Activated naive CD4-positive, alpha-beta T cell treated with anti-CD3 and anti-CD28 coated beads for 36 hours (primary cell): ENCODE measurements around the gene TRAPPC6A. TPM values are rescaled to one million over a fixed set of nuclear protein-coding genes. Genes with fewer than 3 reads are reported as not detected.

Source experiments
- CTCF ChIA-PET: fragments of 350-600 bp; sonication (Branson Sonifier 250); formaldehyde crosslinking; loops from one replicate; lab custom pipeline; 2021; ENCODE audit warnings: antibody characterized with exemption; lab: Charles Lee
- DNase-seq: peaks from one replicate; pipeline ENCODE4 v3.0.0-alpha.2; 2020
- H3K27ac Mint-ChIP-seq: one replicate; pipeline ENCODE4 v1.8.0; 2021; ENCODE audit warnings: mild to moderate bottlenecking, mixed read lengths
- H3K27me3 Mint-ChIP-seq: one replicate; pipeline ENCODE4 v1.8.0; 2021; ENCODE audit warnings: low read depth, mixed read lengths
- H3K36me3 Mint-ChIP-seq: one replicate; pipeline ENCODE4 v1.8.0; 2021; ENCODE audit warnings: low read depth, mixed read lengths
- H3K4me1 Mint-ChIP-seq: one replicate; pipeline ENCODE4 v1.8.0; 2021; ENCODE audit warnings: low read depth, mixed read lengths
- H3K4me3 Mint-ChIP-seq: one replicate; pipeline ENCODE4 v1.8.0; 2021; ENCODE audit warnings: mild to moderate bottlenecking, moderate library complexity, mixed read lengths
- H3K9me3 Mint-ChIP-seq: one replicate; pipeline ENCODE4 v1.8.0; 2021; ENCODE audit warnings: mixed read lengths
- intact Hi-C: fragments of 100-400 bp; cut with micrococcal nuclease; formaldehyde crosslinking; loops from one replicate; pipeline ENCODE4 v1.15.1; 2023
- total RNA-seq, 2 experiments: library from RNA; stranded (reverse); gene quantifications; one replicate each; pipeline ENCODE4 v1.2.3, GENCODE V29; 2021

The TRAPPC6A gene
- total RNA-seq, 2 experiments from 2014 or later, result 28.1 to 28.4 TPM

- Mint-ChIP-seq H3K4me1 (no peaks in the 10 kb centered on the region), H3K4me3 (no peak overlapping the region), H3K27ac (no peak overlapping the region), H3K9me3 (no peaks in the 10 kb centered on the region), H3K27me3 (no peaks in the 10 kb centered on the region), H3K36me3 (peaks cover 5% of the 10 kb centered on the region)
- no peak for DNase-seq
- CTCF ChIA-PET, result no interaction called here
- intact Hi-C loops, result no loop called here
Measured at GRCh38 chr19:45141203-45141900, 36.7 kb downstream of the TRAPPC6A start.

- CTCF ChIA-PET, result no interaction called here
- H3K4me3 Mint-ChIP-seq, result no peak overlapping the region
- no peak overlapping the region for H3K27ac Mint-ChIP-seq
- no peaks in the 10 kb centered on the region for H3K9me3 Mint-ChIP-seq
- no peaks in the 10 kb centered on the region for H3K27me3 Mint-ChIP-seq
- intact Hi-C loops, result no loop called here
- H3K36me3 Mint-ChIP-seq, result peaks cover 5% of the 10 kb centered on the region
- DNase-seq, result no peak
- H3K4me1 Mint-ChIP-seq, result no peaks in the 10 kb centered on the region
Measured at GRCh38 chr19:45140533-45140932, 37.5 kb downstream of the TRAPPC6A start.

GRCh38 chr19:45140144-45140503, 37.9 kb downstream of the TRAPPC6A start:
- no peak for DNase-seq
- H3K27ac Mint-ChIP-seq, result no peak overlapping the region
- peaks cover 5% of the 10 kb centered on the region for H3K36me3 Mint-ChIP-seq
- no peaks in the 10 kb centered on the region for H3K9me3 Mint-ChIP-seq
- intact Hi-C loops, result no loop called here
- H3K4me3 Mint-ChIP-seq, result no peak overlapping the region
- CTCF ChIA-PET, result no interaction called here
- H3K27me3 Mint-ChIP-seq, result no peaks in the 10 kb centered on the region
- H3K4me1 Mint-ChIP-seq, result no peaks in the 10 kb centered on the region

- Mint-ChIP-seq H3K4me3 (no peak overlapping the region), H3K36me3 (peaks cover 5% of the 10 kb centered on the region), H3K4me1 (no peaks in the 10 kb centered on the region), H3K9me3 (no peaks in the 10 kb centered on the region), H3K27me3 (no peaks in the 10 kb centered on the region), H3K27ac (no peak overlapping the region)
- CTCF ChIA-PET, result no interaction called here
- intact Hi-C loops, result no loop called here
- DNase-seq, result no peak
Measured at GRCh38 chr19:45139286-45140143, 38.5 kb downstream of the TRAPPC6A start.

- intact Hi-C loops, result no loop called here
- no peak for DNase-seq
- H3K27ac Mint-ChIP-seq, result no peak overlapping the region
- H3K36me3 Mint-ChIP-seq, result peaks cover 5% of the 10 kb centered on the region
- CTCF ChIA-PET, result no interaction called here
- no peak overlapping the region for H3K4me3 Mint-ChIP-seq
- H3K4me1 Mint-ChIP-seq, result no peaks in the 10 kb centered on the region
- H3K9me3 Mint-ChIP-seq, result no peaks in the 10 kb centered on the region
- H3K27me3 Mint-ChIP-seq, result no peaks in the 10 kb centered on the region
Measured at GRCh38 chr19:45138303-45138751, 39.7 kb downstream of the TRAPPC6A start.

- CTCF ChIA-PET, result interaction anchor here (1.1 kb wide), 1 partner anchor 57 kb away, joined by 3 read pairs; no protein-coding TSS in a partner anchor
- Mint-ChIP-seq H3K9me3 (no peaks in the 10 kb centered on the region), H3K4me1 (no peaks in the 10 kb centered on the region), H3K4me3 (no peak overlapping the region), H3K36me3 (no peaks in the 10 kb centered on the region), H3K27ac (no peak overlapping the region), H3K27me3 (no peaks in the 10 kb centered on the region)
- intact Hi-C loops, result no loop called here
- no peak for DNase-seq
Measured at GRCh38 chr19:45137179-45137761, 40.8 kb downstream of the TRAPPC6A start.

- no peak for DNase-seq
- H3K9me3 Mint-ChIP-seq, result no peaks in the 10 kb centered on the region
- no peaks in the 10 kb centered on the region for H3K36me3 Mint-ChIP-seq
- intact Hi-C loops, result no loop called here
- CTCF ChIA-PET, result interaction anchor here (1.1 kb wide), 1 partner anchor 57 kb away, joined by 3 read pairs; no protein-coding TSS in a partner anchor
- peak overlapping the region; percentile 56 for H3K27ac Mint-ChIP-seq
- no peaks in the 10 kb centered on the region for H3K4me1 Mint-ChIP-seq
- H3K4me3 Mint-ChIP-seq, result no peak overlapping the region
- H3K27me3 Mint-ChIP-seq, result no peaks in the 10 kb centered on the region
Measured at GRCh38 chr19:45136507-45137178, 41.4 kb downstream of the TRAPPC6A start.

GRCh38 chr19:45135176-45135885, 42.7 kb downstream of the TRAPPC6A start:
- CTCF ChIA-PET, result interaction anchor here (0.5 to 0.6 kb wide), 2 partner anchors 138 to 230 kb away, joined by 3 read pairs; partner anchors contain the start of gene APOE
- H3K36me3 Mint-ChIP-seq, result no peaks in the 10 kb centered on the region

GRCh38 chr19:45133661-45134060, 44.4 kb downstream of the TRAPPC6A start:
- Mint-ChIP-seq H3K27me3 (no peaks in the 10 kb centered on the region), H3K27ac (no peak overlapping the region), H3K4me1 (peaks cover 3% of the 10 kb centered on the region), H3K36me3 (no peaks in the 10 kb centered on the region), H3K4me3 (no peak overlapping the region), H3K9me3 (no peaks in the 10 kb centered on the region)
- no peak for DNase-seq
- intact Hi-C loops, result no loop called here
- CTCF ChIA-PET, result no interaction called here

More at GRCh38 chr19:45135176-45135885, 42.7 kb downstream of the TRAPPC6A start:
- Mint-ChIP-seq H3K4me1 (peaks cover 3% of the 10 kb centered on the region), H3K9me3 (no peaks in the 10 kb centered on the region), H3K27me3 (no peaks in the 10 kb centered on the region), H3K4me3 (no peak overlapping the region), H3K27ac (no peak overlapping the region)
- no peak for DNase-seq
- intact Hi-C loops, result no loop called here

GRCh38 chr19:45130888-45131615, 47.0 kb downstream of the TRAPPC6A start:
- intact Hi-C loops, result no loop called here
- H3K36me3 Mint-ChIP-seq, result no peaks in the 10 kb centered on the region
- peaks cover 3% of the 10 kb centered on the region for H3K4me1 Mint-ChIP-seq
- H3K9me3 Mint-ChIP-seq, result no peaks in the 10 kb centered on the region
- CTCF ChIA-PET, result interaction anchor here (1.0 kb wide), 1 partner anchor 39 kb away, joined by 3 read pairs; no protein-coding TSS in a partner anchor
- H3K27me3 Mint-ChIP-seq, result no peaks in the 10 kb centered on the region
- no peak overlapping the region for H3K4me3 Mint-ChIP-seq
- DNase-seq, result no peak
- no peak overlapping the region for H3K27ac Mint-ChIP-seq

- H3K4me3 Mint-ChIP-seq, result no peak overlapping the region
- no peak for DNase-seq
- intact Hi-C loops, result no loop called here
- no peaks in the 10 kb centered on the region for H3K27me3 Mint-ChIP-seq
- H3K36me3 Mint-ChIP-seq, result no peaks in the 10 kb centered on the region
- CTCF ChIA-PET, result no interaction called here
- no peak overlapping the region for H3K27ac Mint-ChIP-seq
- peaks cover 8% of the 10 kb centered on the region for H3K4me1 Mint-ChIP-seq
- no peaks in the 10 kb centered on the region for H3K9me3 Mint-ChIP-seq
Measured at GRCh38 chr19:45130236-45130635, 47.8 kb downstream of the TRAPPC6A start.
